Stimulated activated CD4-positive, alpha-beta T cell treated with anti-CD3 and anti-CD28 coated beads, Interleukin-15, amount 100 ng/mL, for 48 hours (primary cell): ENCODE measurements around the gene TSEN54.
A peak's percentile ranks its signal among the peaks of the same experiment; 100 is the strongest.

ENCODE experiments used
- DNase-seq, 2 donors: peaks; one replicate each; pipeline ENCODE4 v3.0.0-alpha.2; 2020; ENCODE audit warnings: low read depth in 2 of 2

TSEN54 gene

DNA sequence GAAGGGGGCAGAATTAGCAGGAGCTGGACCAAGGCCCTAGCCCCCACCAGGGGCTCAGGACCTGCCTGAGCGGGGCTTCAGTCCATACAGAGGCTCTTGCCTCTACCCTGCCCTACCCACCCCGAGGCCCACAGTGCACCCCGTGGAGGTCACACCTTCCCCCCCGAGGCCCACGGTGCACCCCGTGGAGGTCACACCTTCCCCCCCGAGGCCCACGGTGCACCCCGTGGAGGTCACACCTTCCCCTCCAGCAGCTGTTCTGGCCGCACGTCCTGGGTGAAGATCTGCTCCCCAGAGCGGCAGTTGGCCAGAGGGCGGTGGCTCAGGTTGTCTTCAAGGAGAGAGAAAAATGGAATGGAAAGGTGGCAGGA, 12.4 kb upstream of the TSEN54 start:
- DNase-seq = no peak

DNA sequence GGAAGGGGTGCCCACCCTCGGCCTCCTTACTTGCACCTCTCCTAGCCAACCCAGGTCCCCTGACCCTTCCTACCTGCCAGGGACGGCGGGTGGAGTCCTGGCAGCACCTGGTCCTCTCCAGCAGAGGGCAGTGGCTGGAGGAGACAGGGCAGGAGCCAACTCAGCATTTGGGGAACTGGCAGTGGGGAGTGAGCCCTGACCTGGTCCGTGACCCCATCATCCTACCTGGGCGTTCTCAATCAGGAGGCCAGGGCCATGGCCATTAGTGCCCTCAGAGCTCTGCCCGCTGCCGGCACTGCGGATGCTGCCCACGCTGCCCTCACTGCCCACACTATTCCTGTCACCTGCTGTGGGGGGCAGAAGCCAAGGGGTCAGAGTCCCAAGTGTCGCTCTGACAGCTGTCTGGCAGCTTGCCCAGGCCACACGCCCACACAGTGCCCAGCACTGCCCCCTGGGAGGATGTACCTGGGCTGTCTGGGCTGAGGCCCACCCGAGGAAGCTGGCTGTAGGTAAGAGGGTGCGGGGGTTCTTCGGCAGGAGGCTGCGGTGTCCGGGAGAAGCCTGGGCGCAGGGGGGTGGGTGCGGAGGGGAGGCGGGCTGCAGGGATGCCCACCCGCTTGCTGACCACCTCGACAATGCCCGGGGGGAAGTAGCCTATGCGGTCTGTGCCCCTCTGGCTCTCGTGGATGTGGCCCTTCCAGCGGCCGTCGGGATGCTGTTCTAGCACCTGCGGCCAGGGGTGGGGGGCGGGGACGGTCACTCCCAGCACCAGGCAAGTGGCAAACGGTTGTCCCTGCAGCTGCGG, 11.8 kb upstream of the TSEN54 start:
- DNase-seq = peak in 1 of 2 donors; percentile 25

DNA sequence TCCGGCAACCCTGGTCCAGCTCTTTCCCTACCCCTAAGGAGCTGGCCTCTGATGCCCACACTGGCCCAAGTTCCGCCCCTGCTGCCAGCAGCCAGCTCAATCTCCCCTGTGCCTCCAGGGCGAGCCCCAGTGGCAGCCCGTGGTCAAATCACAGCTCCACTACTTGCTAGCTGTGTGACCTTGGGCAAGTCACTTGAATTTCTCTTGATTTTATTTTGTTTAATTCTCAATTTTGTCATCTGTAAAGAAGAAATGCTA, 11.2 kb upstream of the TSEN54 start:
- no peak for DNase-seq

DNA sequence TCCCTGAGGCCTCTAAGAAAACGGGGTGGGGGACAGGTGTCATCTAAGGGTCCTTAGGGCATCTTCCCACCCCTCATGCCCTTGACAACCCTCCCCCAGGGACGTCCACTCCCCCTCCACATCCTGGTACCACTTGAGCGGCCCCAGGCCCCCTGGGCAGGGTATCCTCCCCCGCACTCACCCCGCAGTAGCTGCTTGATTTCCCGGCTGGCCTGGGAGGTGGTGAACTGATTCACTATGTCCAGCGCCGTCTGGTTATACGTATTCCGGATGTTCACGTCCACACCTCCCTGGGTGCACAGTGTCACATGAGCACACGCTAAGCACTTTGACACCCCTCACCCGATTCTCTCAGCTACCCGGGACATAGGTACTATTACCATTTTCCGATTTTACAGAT, 10.7 kb upstream of the TSEN54 start:
- no peak for DNase-seq

- DNase-seq = no peak
Measured at GRCh38 chr17:75506134-75506533, 10.2 kb upstream of the TSEN54 start.

DNA sequence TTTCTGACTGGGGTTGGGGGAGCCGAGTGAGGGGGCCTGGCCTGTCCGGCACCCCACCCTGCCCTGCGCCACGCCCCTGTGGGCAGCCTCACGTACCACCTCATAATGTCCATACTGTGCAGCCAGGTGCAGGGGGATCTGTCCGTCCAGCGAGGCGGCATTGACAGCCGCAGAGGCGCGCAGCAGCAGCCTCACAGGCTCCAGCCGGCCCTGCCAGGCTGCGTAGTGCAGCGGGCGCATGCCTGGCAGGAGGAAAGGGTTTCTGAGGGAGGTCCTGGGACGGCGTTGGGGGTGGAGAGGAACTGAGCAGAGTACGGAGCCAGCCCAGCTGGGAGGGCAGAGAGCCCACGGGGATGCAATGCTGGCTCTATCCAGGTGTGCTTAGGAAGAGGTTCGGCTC, 9.4 kb upstream of the TSEN54 start:
- no peak for DNase-seq

GRCh38 chr17:75507733-75508719, 8.3 kb upstream of the TSEN54 start:
- DNase-seq = no peak

DNA sequence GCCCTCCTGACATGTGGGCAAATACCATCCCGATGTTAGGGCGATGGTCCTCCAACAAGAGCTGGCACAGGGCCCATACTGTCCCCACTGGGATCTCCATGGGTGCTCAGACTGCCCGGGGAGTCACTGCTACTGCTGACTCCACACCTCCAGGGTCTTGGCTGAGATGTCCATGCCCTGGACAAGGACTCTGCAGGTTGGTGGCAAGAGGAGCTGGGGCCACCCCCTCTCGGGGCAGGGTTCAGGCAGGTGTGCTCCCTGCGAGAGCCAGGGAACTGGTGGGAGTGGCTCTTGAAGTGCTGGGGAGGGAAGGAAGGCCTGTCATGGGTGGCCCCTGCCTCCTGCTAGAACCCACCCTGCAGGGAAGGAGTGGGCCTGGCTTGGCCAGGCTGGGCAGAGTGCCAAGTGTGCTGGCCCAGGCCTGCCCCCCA, 7.4 kb upstream of the TSEN54 start:
- DNase-seq = no peak

GRCh38 chr17:75509528-75510258, 6.6 kb upstream of the TSEN54 start:
- no peak for DNase-seq

DNA sequence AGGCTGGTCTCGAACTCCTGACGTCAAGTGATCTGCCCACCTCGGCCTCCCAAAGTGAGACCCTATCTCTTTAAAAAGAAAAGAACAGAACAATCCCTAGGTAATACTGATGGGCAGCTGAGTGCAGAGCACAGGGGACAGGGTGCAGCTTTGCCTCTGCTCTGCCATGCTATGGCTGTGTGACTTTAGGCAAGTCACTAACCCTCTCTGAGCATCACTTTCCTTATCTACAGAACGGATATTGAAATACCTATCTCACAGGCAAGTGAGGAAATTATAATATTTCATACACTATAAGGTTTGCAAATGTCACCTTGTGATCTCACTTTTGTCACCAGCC, 5.1 kb upstream of the TSEN54 start:
- no peak for DNase-seq

DNA sequence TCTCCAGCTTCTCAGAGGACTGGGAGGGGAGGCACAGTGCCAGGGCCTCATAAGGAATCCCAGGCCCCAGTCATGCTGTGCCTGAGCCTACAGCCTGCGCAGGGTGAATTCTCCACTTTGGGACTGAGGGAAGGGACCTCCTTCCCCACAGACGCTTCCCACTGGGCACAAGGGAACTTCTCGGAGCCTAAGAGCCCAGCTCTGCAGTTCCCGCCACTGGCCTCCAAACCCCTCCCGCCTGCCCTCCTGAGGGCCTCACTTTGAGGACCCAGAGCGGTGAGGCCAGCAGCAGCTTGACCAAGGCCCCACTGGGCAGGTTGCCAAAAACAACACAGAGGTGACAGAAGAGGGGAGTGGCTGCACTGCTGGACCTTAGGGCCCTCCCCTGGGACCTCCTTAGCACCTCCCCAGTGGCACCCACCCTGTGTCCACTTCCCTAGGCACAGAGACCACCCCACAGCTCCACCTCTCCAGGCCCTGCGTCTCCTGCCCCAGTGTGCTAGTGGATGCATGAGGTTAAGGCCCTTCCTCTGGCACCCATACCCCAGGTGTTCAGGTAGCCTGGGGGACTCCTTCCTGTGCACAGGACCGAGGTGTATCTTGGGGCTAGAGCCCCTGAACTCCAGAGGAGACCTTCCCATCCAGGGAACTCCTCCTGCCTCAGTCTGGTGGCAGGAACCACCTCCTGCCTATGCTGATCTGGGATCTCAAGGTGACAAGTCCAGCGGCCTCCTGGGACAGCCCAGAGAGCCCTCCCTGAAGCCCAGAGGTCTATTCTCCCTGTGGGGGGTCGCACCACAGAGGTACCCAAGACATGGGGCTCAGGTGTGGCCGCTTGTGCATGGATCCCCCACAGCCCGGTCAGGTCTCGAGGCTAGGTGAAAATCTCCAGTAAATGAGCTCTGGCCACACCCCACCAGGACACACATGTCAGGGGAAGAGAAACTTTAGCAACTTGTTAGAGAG, 4.4 kb upstream of the TSEN54 start:
- no peak for DNase-seq

- DNase-seq = no peak
Measured at GRCh38 chr17:75512926-75513640, 3.2 kb upstream of the TSEN54 start.

DNA sequence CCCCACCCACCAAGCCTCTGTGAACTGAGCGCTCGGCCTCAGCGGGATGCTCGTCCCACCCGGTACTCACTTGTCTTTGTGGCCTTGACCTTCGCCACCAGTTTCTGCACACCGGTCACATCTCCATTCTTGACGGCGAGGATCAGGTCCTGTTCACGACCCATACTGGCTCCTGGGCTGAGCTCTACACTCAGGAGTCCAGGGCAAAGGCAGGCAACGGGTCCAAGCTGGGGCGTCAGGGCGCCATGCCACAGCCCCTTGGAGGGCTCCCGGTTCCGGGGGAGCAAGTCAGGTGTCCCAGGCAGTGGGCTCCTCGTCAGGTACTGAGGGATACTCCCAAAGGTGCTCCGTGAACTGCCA, 2.7 kb upstream of the TSEN54 start:
- DNase-seq = no peak

DNA sequence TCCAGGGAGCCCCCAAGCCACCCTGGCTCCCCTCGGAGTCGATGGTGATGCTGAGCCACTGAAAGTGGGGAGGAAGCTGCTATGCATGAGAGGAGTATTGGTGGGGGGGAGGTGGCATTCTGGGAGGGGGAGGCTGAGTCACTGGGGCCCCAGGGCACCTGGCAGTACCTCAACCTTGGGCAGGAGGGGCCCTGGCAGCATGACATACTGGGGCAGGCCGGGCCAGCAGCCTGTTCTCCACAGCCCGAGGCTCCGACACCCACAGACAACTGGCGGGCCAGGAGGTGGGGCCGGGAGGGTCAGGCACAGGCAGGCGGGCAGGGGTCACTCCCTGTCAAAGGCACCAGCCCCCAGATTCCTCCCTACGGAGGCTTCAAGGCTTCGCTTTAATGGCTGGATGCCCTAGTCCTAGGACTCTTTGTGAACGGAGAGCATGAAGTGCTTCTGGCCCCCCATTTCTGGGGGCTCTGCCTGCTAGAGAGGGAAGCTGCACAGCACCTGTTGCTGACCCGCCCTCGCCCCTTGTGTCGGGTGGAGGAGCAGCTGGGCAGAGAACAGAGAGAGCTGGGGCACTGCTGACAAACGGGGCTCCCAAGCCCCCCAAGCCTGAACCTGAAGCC, 1.9 kb upstream of the TSEN54 start:
- no peak for DNase-seq

- DNase-seq = no peak
Measured at GRCh38 chr17:75514919-75515495, 1.3 kb upstream of the TSEN54 start.

DNA sequence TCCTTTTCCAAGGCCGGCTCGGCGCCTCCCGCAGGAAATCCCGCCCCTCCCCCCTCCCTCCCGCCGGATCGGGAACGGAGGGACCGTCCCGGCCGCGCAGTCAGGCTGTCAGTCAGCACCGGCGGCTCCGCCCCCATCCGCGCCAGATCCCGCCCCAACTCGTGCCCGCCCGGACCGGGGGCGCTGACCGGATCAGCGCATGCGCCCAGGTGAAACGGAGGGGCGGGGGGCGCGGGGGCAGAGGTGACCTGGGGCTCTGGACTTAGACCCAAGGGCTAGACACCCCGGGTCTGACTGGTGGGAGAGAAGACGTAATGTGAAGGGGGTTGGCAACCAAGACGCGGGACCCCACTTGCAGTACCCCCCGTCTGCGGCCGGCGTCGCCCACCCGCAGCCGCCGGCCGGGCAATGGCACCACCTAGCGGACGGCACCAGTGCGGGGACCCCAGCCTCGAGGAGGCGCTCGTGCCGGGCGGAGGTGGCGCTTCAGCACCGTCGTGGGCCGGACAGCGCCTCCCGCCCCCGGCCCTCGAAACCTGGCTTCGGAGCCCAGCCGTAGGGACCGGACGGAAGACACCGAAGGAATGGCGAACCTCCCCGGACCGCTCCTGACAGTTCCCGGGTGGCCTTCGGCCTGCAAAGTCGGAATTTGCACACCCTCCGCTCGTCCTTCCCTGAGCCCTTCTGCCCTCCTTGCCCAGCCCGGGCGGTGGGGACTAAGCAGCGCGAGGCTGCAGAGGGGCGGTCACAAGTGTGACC, 653 bp upstream of the TSEN54 start, which contains the start of gene CASKIN2:
TSS of gene CASKIN2 (minus strand) at position 42 of the 759 bp plus-strand sequence. CDS start 1,733 bp downstream, outside the sequence.
- DNase-seq = peak; percentile 70 to 85

DNA sequence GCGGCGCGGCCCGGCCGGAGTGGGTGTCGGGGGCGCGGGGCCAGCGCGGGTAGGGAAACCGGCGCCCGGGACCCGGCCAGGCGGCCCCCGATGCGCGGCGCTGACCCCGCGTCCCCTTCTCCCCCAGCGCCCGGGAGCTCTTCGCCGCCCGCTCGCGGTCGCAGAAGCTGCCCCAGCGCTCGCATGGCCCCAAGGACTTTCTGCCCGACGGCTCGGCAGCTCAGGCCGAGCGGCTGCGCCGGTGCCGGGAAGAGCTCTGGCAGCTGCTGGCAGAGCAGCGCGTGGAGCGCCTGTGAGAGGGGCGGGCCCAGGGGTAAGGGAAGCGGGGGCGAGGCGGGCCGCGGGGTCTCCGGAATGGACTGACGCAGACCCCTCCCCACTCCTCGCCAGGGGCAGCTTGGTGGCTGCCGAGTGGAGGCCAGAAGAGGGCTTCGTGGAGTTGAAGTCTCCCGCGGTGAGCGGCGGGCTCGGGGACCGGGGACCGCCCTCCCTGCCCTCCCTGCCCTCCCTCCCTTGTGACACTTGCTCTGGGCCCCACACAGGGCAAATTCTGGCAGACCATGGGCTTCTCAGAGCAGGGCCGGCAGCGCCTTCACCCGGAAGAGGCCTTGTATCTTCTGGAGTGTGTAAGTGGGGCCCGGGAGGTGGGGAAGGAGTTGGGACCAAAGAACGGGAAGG, 430 bp downstream of the TSEN54 start:
- no peak for DNase-seq

DNA sequence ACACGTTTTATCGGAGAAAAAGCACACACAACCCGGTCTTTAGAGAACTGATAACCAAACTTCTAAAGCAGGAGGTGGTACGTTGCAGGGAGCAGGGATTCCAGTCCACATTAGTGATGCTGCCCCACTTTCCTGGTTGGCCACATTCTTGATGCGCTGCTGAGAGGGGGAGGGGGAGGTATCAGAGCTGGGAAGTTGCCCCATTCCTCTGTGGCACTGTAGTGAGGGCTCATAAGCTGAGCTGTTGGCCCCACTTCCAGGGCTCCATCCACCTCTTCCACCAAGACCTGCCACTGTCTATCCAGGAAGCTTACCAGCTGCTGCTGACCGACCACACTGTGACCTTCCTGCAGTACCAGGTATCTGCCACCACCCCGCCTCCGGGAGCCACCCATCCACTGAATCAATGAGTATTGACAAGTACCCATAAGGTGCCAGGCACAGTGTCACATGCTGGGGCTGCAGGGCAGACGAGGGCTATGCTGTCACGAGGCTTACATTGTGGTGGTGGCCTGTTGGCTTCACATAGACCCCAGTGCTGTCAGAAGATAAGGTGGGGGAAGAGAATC, 1.1 kb downstream of the TSEN54 start:
- DNase-seq = peak in 1 of 2 donors; percentile 24
